GM23338 (cell line): ENCODE measurements around the gene MCM3. TPM values are rescaled to one million over a fixed set of nuclear protein-coding genes. Genes with fewer than 3 reads are reported as not detected.

Source experiments
- ATAC-seq: fragments of 200-7000 bp; cut with Tn5 transposase; 3 replicates; pipeline ENCODE4 v1.9.1; 2020
- DNase-seq: peaks from one replicate; pipeline ENCODE4 v3.0.0-alpha.2; 2015; ENCODE audit warnings: low spot score
- H2AFZ ChIP-seq: fragments of 200-600 bp; sonication (generic); 2 replicates; pipeline ENCODE4 v1.8.0; 2016; ENCODE audit warnings: antibody characterized with exemption, mild to moderate bottlenecking, moderate library complexity
- H3F3A ChIP-seq: fragments of 200-600 bp; sonication (generic); replicated peaks from 2 replicates; pipeline ENCODE4 v1.8.0; 2017; ENCODE audit warnings: antibody characterized with exemption, mixed run types, low read depth
- H3K27ac ChIP-seq: fragments of 200-600 bp; sonication (generic); 2 replicates; pipeline ENCODE4 v1.6.1; 2016; ENCODE audit warnings: low read depth
- H3K27me3 ChIP-seq: fragments of 200-600 bp; sonication (generic); 2 replicates; pipeline ENCODE4 v1.8.0; 2016; ENCODE audit warnings: mild to moderate bottlenecking, mixed run types, moderate library complexity; ENCODE audit not compliant: insufficient read depth
- H3K36me3 ChIP-seq: fragments of 200-600 bp; sonication (generic); 2 replicates; pipeline ENCODE4 v1.8.0; 2016; ENCODE audit warnings: mild to moderate bottlenecking; ENCODE audit not compliant: insufficient read depth
- H3K4me1 ChIP-seq: fragments of 200-600 bp; sonication (generic); 2 replicates; pipeline ENCODE4 v1.8.0; 2016; ENCODE audit warnings: mild to moderate bottlenecking, moderate library complexity; ENCODE audit not compliant: insufficient read depth
- H3K4me2 ChIP-seq: fragments of 200-600 bp; sonication (generic); 2 replicates; pipeline ENCODE4 v1.7.1; 2017; ENCODE audit warnings: mixed run types
- H3K4me3 ChIP-seq: fragments of 200-600 bp; sonication (generic); 2 replicates; pipeline ENCODE4 v1.6.1; 2016; ENCODE audit warnings: mixed run types
- H3K79me2 ChIP-seq: fragments of 200-600 bp; sonication (generic); replicated peaks from 2 replicates; pipeline ENCODE4 v1.8.0; 2017; ENCODE audit warnings: mild to moderate bottlenecking; ENCODE audit not compliant: insufficient read depth
- H3K9me2 ChIP-seq: fragments of 200-600 bp; sonication (generic); 2 replicates; pipeline ENCODE4 v1.8.0; 2017; ENCODE audit not compliant: insufficient read depth
- H4K20me1 ChIP-seq: fragments of 200-600 bp; sonication (generic); replicated peaks from 2 replicates; pipeline ENCODE4 v1.8.0; 2017; ENCODE audit warnings: mild to moderate bottlenecking; ENCODE audit not compliant: insufficient read depth
- H3K27ac Mint-ChIP-seq: 2 replicates; pipeline ENCODE4 v1.8.0; 2020; ENCODE audit warnings: inconsistent platforms, mild to moderate bottlenecking, moderate library complexity, mixed read lengths
- H3K27me3 Mint-ChIP-seq: 3 replicates; pipeline ENCODE4 v1.8.0; 2022; ENCODE audit warnings: low read depth, mild to moderate bottlenecking, moderate library complexity, mixed read lengths, inconsistent platforms; ENCODE audit not compliant: insufficient read depth, poor library complexity
- H3K36me3 Mint-ChIP-seq: 3 replicates; pipeline ENCODE4 v1.8.0; 2021; ENCODE audit warnings: low read depth, mild to moderate bottlenecking, inconsistent platforms, moderate library complexity, mixed read lengths
- H3K4me1 Mint-ChIP-seq: 3 replicates; pipeline ENCODE4 v1.8.0; 2020; ENCODE audit warnings: mild to moderate bottlenecking, inconsistent platforms, mixed read lengths
- H3K4me3 Mint-ChIP-seq: 3 replicates; pipeline ENCODE4 v1.8.0; 2021; ENCODE audit warnings: moderate library complexity, mild to moderate bottlenecking, inconsistent platforms, mixed read lengths
- H3K9me3 Mint-ChIP-seq: 3 replicates; pipeline ENCODE4 v1.8.0; 2020; ENCODE audit warnings: moderate library complexity, mild to moderate bottlenecking, inconsistent platforms, mixed read lengths
- CREB1 ChIP-seq: fragments of 250-450 bp; sonication (Bioruptor Pico); IDR thresholded peaks from 2 replicates; pipeline ENCODE4 v1.5.0; 2020; ENCODE audit warnings: low read depth, mild to moderate bottlenecking, moderate library complexity
- CTCF ChIP-seq, 2 experiments: fragments of 200-600 bp in 1 of 2; sonication (generic) in 1 of 2; conservative IDR thresholded peaks; 2 replicates each; pipeline versions ENCODE4 v1.5.1 to v1.6.1; 2016 to 2017; ENCODE audit warnings: antibody characterized with exemption in 2 of 2, low read depth in 2 of 2, mild to moderate bottlenecking in 2 of 2, moderate library complexity in 1 of 2
- EZH2 ChIP-seq: fragments of 200-600 bp; sonication (generic); IDR thresholded peaks from one replicate; pipeline ENCODE4 v1.8.0; 2017; ENCODE audit warnings: antibody characterized with exemption, mild to moderate bottlenecking, low read depth; ENCODE audit not compliant: unreplicated experiment
- EZH2phosphoT487 ChIP-seq: fragments of 200-600 bp; sonication (generic); IDR thresholded peaks from one replicate; pipeline ENCODE4 v1.8.1; 2018; ENCODE audit warnings: antibody characterized with exemption; ENCODE audit not compliant: unreplicated experiment
- REST ChIP-seq: IDR thresholded peaks from one replicate; pipeline ENCODE4 v1.6.1; 2018; ENCODE audit warnings: antibody characterized with exemption; ENCODE audit not compliant: unreplicated experiment
- ZNF114 ChIP-seq: fragments of 250-450 bp; sonication (Bioruptor Pico); IDR thresholded peaks from 2 replicates; pipeline ENCODE4 v1.5.0; 2020; ENCODE audit warnings: mild to moderate bottlenecking, moderate library complexity
- ZNF462 ChIP-seq: fragments of 250-450 bp; sonication (Bioruptor Pico); IDR thresholded peaks from 2 replicates; pipeline ENCODE4 v1.5.0; 2020; ENCODE audit warnings: mild to moderate bottlenecking, moderate library complexity
- polyA plus RNA-seq: library from polyadenylated mRNA; unstranded; fragments of >200 nt; fragmentation: Nextera tagmentation; extraction: Ambion mirVana; gene quantifications from 2 replicates; pipeline ENCODE4 v1.2.1, GENCODE V29; 2016
- total RNA-seq: library from RNA; depleted of rRNA; stranded (reverse); fragments of >200 nt; shearing (Covaris generic); gene quantifications from 2 replicates; pipeline ENCODE4 v1.2.3, GENCODE V29; 2014
- TF ChIP-seq, protein P1 (sequence below): IDR thresholded peaks from 2 replicates; pipeline ENCODE4 v1.6.1; 2016; ENCODE audit warnings: antibody characterized with exemption

MCM3 gene
- total and polyA plus RNA-seq, 2 experiments from 2014 or later, result 157 to 369 TPM

DNA sequence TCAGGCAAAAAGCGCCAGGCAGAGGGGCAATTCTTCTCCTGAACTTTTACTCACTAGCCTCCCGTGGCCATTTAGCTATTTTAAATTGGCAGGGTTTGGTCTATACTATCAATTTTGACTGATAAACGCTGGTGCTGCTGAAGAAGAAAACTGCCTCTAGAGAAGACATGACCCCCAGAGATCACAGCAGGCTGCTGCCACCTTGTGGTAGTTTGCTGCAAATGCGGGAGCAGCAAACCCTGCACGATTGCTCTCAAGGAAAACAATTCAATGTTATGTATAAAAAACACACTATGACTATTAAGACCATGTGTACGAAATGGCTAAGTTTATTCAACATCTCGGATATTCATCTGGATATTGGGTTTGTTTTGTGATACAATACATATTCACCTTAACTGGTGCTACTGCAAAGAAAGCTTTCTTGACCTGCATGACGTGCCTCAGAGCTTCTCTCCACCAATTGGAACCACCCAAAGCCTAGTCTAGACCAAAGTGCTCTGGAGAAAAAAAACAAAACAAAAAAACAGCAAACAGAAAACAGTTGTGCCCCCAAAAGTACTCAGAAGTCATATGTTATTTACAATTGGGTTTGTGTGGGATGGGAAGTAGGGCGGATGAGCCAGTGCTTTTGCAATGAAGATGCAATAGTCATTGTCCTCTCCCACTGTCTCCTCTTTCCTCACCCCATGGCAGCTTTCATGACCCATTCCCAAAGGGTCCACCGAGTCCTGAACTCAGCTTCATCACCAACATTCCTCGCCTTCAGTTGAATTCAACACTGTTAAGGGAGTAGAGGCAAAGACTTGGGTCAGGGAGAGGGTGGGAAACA lies 20.6 kb downstream of the MCM3 start:
- Histone ChIP-seq H2AFZ (no peak overlapping the region), H3F3A (peaks cover 28% of the 10 kb centered on the region), H3K4me2 (no peak overlapping the region), H4K20me1 (peaks cover 20% of the 10 kb centered on the region), H3K4me1 (no peaks in the 10 kb centered on the region), H3K27ac (no peak overlapping the region), H3K9me2 (no peaks in the 10 kb centered on the region), H3K36me3 (peaks cover 60% of the 10 kb centered on the region), H3K4me3 (no peak overlapping the region), H3K27me3 (no peaks in the 10 kb centered on the region), H3K79me2 (no peaks in the 10 kb centered on the region)
- DNase-seq, result peak; percentile 74
- H3K27ac Mint-ChIP-seq, result no peak overlapping the region
- peak; percentile 64 for ATAC-seq
- H3K9me3 Mint-ChIP-seq, result no peaks in the 10 kb centered on the region; the same call in 2 of the 3 replicates
- TF ChIP-seq REST (no peak), CREB1 (CRISPR knock-in tag) (no peak), ZNF462 (no peak), CTCF (conservative IDR thresholded peaks at IDR 0.05; ENCODE audit: low read depth in 2 of 2) (peak; percentile 89 to 97), EZH2phosphoT487 (no peak), ZNF114 (no peak), EZH2 (no peak)
- TF ChIP-seq, protein P1, sequence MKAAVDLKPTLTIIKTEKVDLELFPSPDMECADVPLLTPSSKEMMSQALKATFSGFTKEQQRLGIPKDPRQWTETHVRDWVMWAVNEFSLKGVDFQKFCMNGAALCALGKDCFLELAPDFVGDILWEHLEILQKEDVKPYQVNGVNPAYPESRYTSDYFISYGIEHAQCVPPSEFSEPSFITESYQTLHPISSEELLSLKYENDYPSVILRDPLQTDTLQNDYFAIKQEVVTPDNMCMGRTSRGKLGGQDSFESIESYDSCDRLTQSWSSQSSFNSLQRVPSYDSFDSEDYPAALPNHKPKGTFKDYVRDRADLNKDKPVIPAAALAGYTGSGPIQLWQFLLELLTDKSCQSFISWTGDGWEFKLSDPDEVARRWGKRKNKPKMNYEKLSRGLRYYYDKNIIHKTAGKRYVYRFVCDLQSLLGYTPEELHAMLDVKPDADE, result no peak
- H3K4me3 Mint-ChIP-seq, result no peak overlapping the region
- H3K27me3 Mint-ChIP-seq, result peaks cover 8% of the 10 kb centered on the region
- peaks cover 3% of the 10 kb centered on the region; the same call in 1 of the 3 replicates for H3K4me1 Mint-ChIP-seq
- H3K36me3 Mint-ChIP-seq, result peaks cover 90% of the 10 kb centered on the region
